Adrenal gland (tissue), 12 donors: ENCODE data around the gene BCAR3. TPM values are rescaled to one million over a fixed set of nuclear protein-coding genes. Genes with fewer than 3 reads are reported as not detected.
A peak's percentile ranks its signal among the peaks of the same experiment; 100 is the strongest.

Experiments
- DNase-seq, 7 donors: peaks; one replicate each; pipeline ENCODE4 v3.0.0-alpha.2; 2019 to 2020
- H3K27ac ChIP-seq, 5 donors: fragments of 200-600 bp; sonication (generic) in 4 of 5; 1 replicate in 3 of 5; 2 replicates in 2 of 5; pipeline versions ENCODE4 v1.5.1 to v1.8.0; 2016 to 2020; ENCODE audit warnings: mild to moderate bottlenecking in 1 of 5
- H3K27me3 ChIP-seq: fragments of 200-600 bp; 2 replicates; pipeline ENCODE4 v1.8.0; 2021
- H3K36me3 ChIP-seq, 2 donors: fragments of 200-600 bp; replicated peaks in 1 of 2; 1 replicate in 1 of 2; 2 replicates in 1 of 2; pipeline versions ENCODE4 v1.5.1 to v1.8.0; 2018 to 2022
- H3K4me1 ChIP-seq, 2 donors: fragments of 200-600 bp; replicated peaks in 1 of 2; 1 replicate in 1 of 2; 2 replicates in 1 of 2; pipeline versions ENCODE4 v1.5.1 to v1.8.0; 2018 to 2021
- H3K4me3 ChIP-seq, 4 donors: fragments of 200-600 bp; sonication (generic) in 3 of 4; one replicate each; pipeline ENCODE4 v1.5.1; 2016 to 2018
- H3K9me3 ChIP-seq, 3 donors: fragments of 200-600 bp; sonication (generic) in 1 of 3; replicated peaks in 1 of 3; 1 replicate in 2 of 3; 2 replicates in 1 of 3; pipeline versions ENCODE4 v1.5.1 to v1.8.0; 2016 to 2021
- POLR2A ChIP-seq, 2 donors: fragments of 450-650 bp; IDR thresholded peaks; one replicate each; pipeline ENCODE4 v1.6.1; 2017; ENCODE audit warnings: antibody characterized with exemption in 2 of 2, mild to moderate bottlenecking in 2 of 2, moderate library complexity in 1 of 2
- WGBS, 4 donors: extraction: QIAGEN DNeasy Blood & Tissue Kit in 2 of 4; methylation state at CpG; one replicate each; pipeline versions ENCODE4 v1.1.5 to v1.1.7; 2013 to 2017; 5-methylcytosine and 5-hydroxymethylcytosine counted together
- intact Hi-C, 2 donors: fragments of 100-400 bp; cut with DNase I; formaldehyde crosslinking; loops; one replicate each; pipeline versions ENCODE4 v1.14.1 to v1.15.0; 2022 to 2023
- polyA plus RNA-seq, 3 donors: library from polyadenylated mRNA; stranded (reverse); fragments of 200-250 nt in 2 of 3; fragments of 350-450 nt in 1 of 3; fragmentation: Illumina TruSeq in 1 of 3; extraction: RNeasy Lipid Tissue Mini Kit (QIAGEN cat#74804) in 1 of 3; gene quantifications; one replicate each; pipeline ENCODE4 v1.2.3, GENCODE V29; 2013 to 2014
- total RNA-seq, 9 donors: library from RNA; depleted of rRNA in 4 of 9; stranded (reverse); fragments of >200 nt in 4 of 9; fragments of 120-200 nt in 1 of 9; fragmentation: NEBNext Ultra II Directional in 1 of 9; extraction: Animal tissue kit (Norgen Biotek cat#: 25700) in 1 of 9; gene quantifications; one replicate each; pipeline versions ENCODE4 v1.1.0 to v1.2.4, GENCODE V29; 2013 to 2023
- TF ChIP-seq, protein P1 (sequence below), 6 experiments: fragments of 450-650 bp in 4 of 6; fragments of 200-600 bp in 2 of 6; sonication (generic) in 1 of 6; IDR thresholded peaks; 1 replicate in 5 of 6; 2 replicates in 1 of 6; pipeline versions ENCODE4 v1.5.1 to v1.8.0; 2016 to 2021; ENCODE audit warnings: antibody characterized with exemption in 6 of 6, mild to moderate bottlenecking in 2 of 6, moderate library complexity in 1 of 6
- donor health status: healthy with polysubstance abuse.
- donor health status: Bipolar disorder and iron deficiency.
- donor health status: DM: yes; HTN: yes; CAD: no.
- donor health status: DM: no; HTN: no; CAD: no.
- donor health status: DM: no; HTN: no; CAD: no.
- donor health status: DM: yes; HTN: yes; CAD: no.

Gene BCAR3
- total and polyA plus RNA-seq, 12 donors: 6.5 to 31.6 (median 23.9) TPM

DNA sequence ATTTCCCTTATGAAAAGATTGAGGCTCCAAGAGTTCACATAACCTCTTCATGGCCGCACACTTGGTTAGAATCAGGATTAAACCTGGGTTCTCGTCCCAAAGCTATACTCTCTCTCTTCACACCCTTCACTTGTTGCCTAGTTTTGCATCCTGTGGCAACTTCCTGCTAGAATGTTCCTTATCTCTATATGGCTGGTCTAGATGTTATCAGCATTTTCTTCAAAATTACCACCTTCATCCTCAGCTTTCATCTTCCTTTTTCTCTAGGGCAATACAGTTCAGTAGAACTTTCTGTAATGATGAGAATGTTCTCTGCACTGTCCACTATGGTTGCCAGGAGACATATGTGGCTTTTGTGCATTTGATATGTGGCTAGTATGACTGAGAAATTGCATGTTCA is 31.1 kb upstream of the BCAR3 start:
- Histone ChIP-seq H3K4me1 (peaks cover 37 to 50% of the 10 kb centered on the region in 2 donors), H3K36me3 (no peaks in the 10 kb centered on the region), H3K9me3 (no peaks in the 10 kb centered on the region), H3K27ac (no peak overlapping the region), H3K4me3 (no peak overlapping the region), H3K27me3 (no peaks in the 10 kb centered on the region)
- intact Hi-C loops: no loop called here
- DNase-seq: no peak
- TF ChIP-seq, protein P1, sequence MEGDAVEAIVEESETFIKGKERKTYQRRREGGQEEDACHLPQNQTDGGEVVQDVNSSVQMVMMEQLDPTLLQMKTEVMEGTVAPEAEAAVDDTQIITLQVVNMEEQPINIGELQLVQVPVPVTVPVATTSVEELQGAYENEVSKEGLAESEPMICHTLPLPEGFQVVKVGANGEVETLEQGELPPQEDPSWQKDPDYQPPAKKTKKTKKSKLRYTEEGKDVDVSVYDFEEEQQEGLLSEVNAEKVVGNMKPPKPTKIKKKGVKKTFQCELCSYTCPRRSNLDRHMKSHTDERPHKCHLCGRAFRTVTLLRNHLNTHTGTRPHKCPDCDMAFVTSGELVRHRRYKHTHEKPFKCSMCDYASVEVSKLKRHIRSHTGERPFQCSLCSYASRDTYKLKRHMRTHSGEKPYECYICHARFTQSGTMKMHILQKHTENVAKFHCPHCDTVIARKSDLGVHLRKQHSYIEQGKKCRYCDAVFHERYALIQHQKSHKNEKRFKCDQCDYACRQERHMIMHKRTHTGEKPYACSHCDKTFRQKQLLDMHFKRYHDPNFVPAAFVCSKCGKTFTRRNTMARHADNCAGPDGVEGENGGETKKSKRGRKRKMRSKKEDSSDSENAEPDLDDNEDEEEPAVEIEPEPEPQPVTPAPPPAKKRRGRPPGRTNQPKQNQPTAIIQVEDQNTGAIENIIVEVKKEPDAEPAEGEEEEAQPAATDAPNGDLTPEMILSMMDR (IDR thresholded peaks at IDR 0.05): no peak
- no peak for TF ChIP-seq POLR2A (IDR thresholded peaks at IDR 0.05)
- 83 to 93% (median 87%) methylated on average over 2 of the region's 2 CpGs for WGBS, 4 donors

DNA sequence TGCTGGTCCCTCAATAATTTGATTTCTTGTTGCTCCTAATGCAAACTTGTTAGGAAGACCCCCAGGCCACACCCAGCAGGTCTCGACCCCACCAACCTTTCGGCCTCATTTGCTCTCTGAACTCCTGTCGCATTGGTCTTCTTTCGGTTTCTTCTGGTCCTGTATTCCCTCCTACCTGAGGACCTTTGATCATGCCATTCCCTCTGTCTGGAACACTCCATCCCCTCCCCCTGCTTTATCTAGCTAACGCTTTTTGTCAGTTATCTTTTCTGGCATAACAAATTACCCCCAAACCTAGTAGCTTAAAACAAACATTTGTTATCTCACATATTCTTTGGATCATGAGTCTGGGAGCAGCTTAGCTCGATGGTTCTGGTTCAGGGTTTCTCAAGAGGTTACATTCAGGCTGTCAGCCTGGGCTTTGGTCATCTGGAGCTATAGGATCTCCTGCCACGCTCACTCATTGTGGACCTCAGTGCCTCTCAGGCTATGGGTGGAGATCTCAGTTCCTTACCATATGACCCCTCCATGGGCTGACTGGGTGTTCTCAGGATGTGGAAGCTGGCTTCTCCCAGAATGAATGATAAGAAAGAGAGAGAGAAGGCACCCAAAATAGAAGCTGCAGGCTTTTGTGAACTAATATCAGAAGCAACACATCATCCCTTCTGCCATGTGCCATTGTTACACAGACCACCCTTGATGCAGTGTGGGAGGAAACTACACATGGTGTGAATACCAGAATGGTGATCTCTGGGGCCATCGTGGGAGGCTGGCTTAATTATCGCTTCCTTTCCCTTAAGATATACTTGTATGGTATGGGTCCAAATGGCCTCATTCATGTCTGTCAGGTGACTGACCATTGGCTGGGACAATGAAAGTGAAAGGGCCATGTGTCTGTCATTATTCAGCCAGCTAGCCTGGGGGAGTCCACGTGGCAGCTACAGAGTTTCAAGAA is 29.1 kb upstream of the BCAR3 start:
- 67 to 72% (median 71%) methylated on average over 10 of the region's 10 CpGs for WGBS, 4 donors
- no peaks in the 10 kb centered on the region for H3K36me3 ChIP-seq
- no peaks in the 10 kb centered on the region for H3K27me3 ChIP-seq
- no peak for TF ChIP-seq POLR2A (IDR thresholded peaks at IDR 0.05)
- TF ChIP-seq, protein P1 (IDR thresholded peaks at IDR 0.05): no peak
- no peak for DNase-seq
- intact Hi-C loops: no loop called here
- H3K4me3 ChIP-seq: no peak overlapping the region
- H3K27ac ChIP-seq: peak overlapping the region in 1 of 5 donors; percentile 8
- H3K4me1 ChIP-seq: peaks cover 33 to 52% of the 10 kb centered on the region in 2 donors
- no peaks in the 10 kb centered on the region for H3K9me3 ChIP-seq

DNA sequence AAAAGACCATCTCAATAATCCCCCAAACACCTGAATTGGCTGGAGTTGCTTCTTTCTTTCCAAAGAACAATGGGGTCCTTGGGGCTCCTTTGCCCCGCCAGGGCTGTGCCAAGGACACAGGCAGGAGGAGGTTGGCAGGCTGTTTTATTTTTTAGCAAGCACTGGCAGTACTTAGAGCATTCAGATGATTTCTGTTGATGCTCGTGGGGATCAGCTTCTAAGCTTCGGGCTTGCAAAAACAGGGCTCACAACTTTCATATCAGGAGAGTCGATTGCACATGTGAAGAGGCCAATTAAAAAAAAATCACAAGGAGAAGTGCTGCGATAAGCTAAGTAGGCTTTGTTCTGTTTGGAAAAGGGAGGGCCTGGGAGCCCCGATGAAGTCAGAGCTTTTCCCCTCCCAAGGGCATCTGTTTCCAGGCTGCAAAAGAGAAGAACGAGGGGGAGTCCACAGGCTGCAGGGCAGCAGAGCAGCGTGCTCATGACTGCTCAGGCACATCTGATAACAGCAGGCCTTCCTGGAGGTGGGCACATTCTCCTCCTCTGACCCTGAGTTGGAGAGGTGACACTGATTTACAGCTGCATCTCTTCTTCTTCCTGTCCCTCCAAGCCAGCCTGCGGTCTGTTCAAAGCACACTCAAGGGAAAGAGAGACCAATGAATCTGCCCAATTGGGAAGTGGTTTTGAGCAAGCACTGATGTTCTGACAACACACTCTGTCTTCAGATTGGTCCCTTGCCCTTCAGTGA is 27.3 kb upstream of the BCAR3 start:
- no peaks in the 10 kb centered on the region for H3K36me3 ChIP-seq
- no peaks in the 10 kb centered on the region for H3K27me3 ChIP-seq
- H3K27ac ChIP-seq: peak overlapping the region in 4 of 5 donors; percentile 42 to 76 (median 58)
- no peak overlapping the region for H3K4me3 ChIP-seq
- peak; percentile 60 to 92 (median 81) for DNase-seq
- TF ChIP-seq POLR2A (IDR thresholded peaks at IDR 0.05): peak in 1 of 2 donors; percentile 34
- TF ChIP-seq, protein P1 (IDR thresholded peaks at IDR 0.05): no peak
- H3K9me3 ChIP-seq: no peaks in the 10 kb centered on the region
- intact Hi-C loops: no loop called here
- WGBS, 4 donors: 10 to 18% (median 13%) methylated on average over 7 to 9 of the region's 9 CpGs
- H3K4me1 ChIP-seq: peaks cover 25 to 44% of the 10 kb centered on the region in 2 donors

DNA sequence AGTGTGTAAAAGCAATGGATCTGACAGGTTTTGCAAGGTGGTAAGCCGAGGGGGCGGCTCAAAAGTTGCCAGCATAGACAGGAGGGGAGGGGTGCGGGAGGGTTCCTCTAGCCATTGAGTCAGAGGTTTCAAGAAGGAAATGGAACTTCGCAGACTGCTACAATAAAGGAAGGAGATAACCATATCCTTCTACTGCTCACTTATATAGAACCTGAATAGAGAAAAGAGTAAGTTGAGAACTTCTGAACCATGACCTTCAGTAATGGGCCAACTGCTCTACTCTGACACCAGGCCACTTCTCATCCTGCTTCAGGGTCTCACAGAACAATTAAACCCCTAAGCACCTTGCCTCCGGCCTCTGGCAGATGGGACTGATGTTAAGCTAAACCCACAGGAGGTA is 26.3 kb upstream of the BCAR3 start:
- Histone ChIP-seq H3K27ac (peak overlapping the region in 1 of 5 donors; percentile 76), H3K4me3 (no peak overlapping the region), H3K36me3 (no peaks in the 10 kb centered on the region), H3K9me3 (no peaks in the 10 kb centered on the region), H3K27me3 (no peaks in the 10 kb centered on the region), H3K4me1 (peaks cover 25 to 44% of the 10 kb centered on the region in 2 donors)
- TF ChIP-seq, protein P1 (IDR thresholded peaks at IDR 0.05): no peak
- no peak for TF ChIP-seq POLR2A (IDR thresholded peaks at IDR 0.05)
- no peak for DNase-seq
- WGBS, 4 donors: 80 to 85% (median 83%) methylated on average over 5 of the region's 5 CpGs
- intact Hi-C loops: no loop called here
